MM.1S (cell line): ENCODE results near the gene TGFB2.

Experiments
- EZH2 ChIP-seq: fragments of 300-600 bp; sonication (generic); optimal IDR thresholded peaks from 2 replicates; pipeline ENCODE3; 2017; ENCODE audit warnings: low read depth, mild to moderate bottlenecking, antibody characterized with exemption, low read length, mixed read lengths
- EZH2phosphoT487 ChIP-seq: fragments of 300-600 bp; sonication (generic); IDR thresholded peaks from 2 replicates; pipeline ENCODE4 v1.6.1; 2018; ENCODE audit warnings: antibody characterized with exemption, low read length
- TF ChIP-seq, protein P1 (sequence below): fragments of 300-600 bp; sonication (generic); IDR thresholded peaks from 2 replicates; pipeline ENCODE4 v1.5.1; 2016; ENCODE audit warnings: antibody characterized with exemption, low read length, mixed read lengths

DNA sequence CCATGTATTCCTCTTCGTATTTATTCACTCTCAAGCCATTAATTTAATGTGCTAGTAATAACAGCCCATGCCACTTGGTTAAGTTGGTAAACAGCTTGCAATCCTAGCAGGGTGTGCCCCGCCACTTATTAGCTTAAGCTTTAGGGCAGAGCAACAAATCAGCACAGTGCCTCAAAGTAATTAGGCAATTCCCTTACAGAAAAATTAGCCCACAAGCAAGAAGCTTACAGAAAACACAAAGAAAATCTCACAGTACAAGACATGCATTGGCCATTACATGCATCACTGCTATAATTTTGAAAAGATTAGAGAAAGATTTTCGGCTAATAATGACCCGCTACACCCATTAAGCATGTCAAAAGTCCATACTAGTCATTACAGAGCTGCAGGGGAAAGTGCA, 47.6 kb downstream of the TGFB2 start:
- TF ChIP-seq, protein P1, sequence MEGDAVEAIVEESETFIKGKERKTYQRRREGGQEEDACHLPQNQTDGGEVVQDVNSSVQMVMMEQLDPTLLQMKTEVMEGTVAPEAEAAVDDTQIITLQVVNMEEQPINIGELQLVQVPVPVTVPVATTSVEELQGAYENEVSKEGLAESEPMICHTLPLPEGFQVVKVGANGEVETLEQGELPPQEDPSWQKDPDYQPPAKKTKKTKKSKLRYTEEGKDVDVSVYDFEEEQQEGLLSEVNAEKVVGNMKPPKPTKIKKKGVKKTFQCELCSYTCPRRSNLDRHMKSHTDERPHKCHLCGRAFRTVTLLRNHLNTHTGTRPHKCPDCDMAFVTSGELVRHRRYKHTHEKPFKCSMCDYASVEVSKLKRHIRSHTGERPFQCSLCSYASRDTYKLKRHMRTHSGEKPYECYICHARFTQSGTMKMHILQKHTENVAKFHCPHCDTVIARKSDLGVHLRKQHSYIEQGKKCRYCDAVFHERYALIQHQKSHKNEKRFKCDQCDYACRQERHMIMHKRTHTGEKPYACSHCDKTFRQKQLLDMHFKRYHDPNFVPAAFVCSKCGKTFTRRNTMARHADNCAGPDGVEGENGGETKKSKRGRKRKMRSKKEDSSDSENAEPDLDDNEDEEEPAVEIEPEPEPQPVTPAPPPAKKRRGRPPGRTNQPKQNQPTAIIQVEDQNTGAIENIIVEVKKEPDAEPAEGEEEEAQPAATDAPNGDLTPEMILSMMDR, result no peak
- no peak for TF ChIP-seq EZH2phosphoT487
- no peak for TF ChIP-seq EZH2
